ENCODE measurements around the gene TNKS1BP1. TPM values are rescaled to one million over a fixed set of nuclear protein-coding genes. Genes with fewer than 3 reads are reported as not detected.

TNKS1BP1 gene
- total and polyA plus RNA-seq, 9 of the 15 experiments (the other 6 are each of a cell fraction or from before 2014, with no cell fraction given), result 1.1 to 47.2 (median 10.9) TPM

DNA sequence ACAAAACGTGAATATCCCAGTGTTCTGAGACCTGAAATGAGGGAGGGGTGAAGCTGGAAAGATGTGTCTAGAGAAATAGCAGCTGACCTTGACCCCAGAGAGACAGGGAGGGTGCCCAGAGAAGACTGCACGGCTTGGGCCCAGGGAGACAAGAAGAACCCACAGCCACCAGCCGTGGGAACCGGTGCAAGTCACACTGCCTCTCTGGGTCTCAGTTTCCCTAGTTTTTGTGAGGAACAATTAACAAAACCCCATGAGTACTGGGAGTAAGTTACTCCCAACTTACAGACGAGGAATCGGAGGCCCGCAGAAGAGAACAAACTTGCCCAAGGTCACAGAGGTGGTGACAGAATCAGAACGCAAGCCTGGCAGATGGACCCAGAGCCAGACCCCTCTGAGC, 19.2 kb downstream of the TNKS1BP1 start (continued):
- TF ChIP-seq, protein P1, sequence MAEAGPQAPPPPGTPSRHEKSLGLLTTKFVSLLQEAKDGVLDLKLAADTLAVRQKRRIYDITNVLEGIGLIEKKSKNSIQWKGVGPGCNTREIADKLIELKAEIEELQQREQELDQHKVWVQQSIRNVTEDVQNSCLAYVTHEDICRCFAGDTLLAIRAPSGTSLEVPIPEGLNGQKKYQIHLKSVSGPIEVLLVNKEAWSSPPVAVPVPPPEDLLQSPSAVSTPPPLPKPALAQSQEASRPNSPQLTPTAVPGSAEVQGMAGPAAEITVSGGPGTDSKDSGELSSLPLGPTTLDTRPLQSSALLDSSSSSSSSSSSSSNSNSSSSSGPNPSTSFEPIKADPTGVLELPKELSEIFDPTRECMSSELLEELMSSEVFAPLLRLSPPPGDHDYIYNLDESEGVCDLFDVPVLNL (CRISPR knock-in tag; IDR thresholded peaks at IDR 0.05; ENCODE audit: low read depth), result no peak
- TF ChIP-seq TCFL5 (CRISPR knock-in tag; conservative IDR thresholded peaks at IDR 0.05) (no peak), ZNF133 (CRISPR knock-in tag; IDR thresholded peaks at IDR 0.05) (no peak), KLF16 (IDR thresholded peaks at IDR 0.05) (no peak), RB1 (IDR thresholded peaks at IDR 0.05; ENCODE audit: low read depth) (no peak), MTA1 (IDR thresholded peaks at IDR 0.05; ENCODE audit: borderline replicate concordance) (no peak), FOXK2 (conservative IDR thresholded peaks at IDR 0.05 in 1 of 2, IDR thresholded peaks at IDR 0.05 in 1 of 2; ENCODE audit: low read depth in 2 of 2) (no peak)
- TF ChIP-seq, protein P2, sequence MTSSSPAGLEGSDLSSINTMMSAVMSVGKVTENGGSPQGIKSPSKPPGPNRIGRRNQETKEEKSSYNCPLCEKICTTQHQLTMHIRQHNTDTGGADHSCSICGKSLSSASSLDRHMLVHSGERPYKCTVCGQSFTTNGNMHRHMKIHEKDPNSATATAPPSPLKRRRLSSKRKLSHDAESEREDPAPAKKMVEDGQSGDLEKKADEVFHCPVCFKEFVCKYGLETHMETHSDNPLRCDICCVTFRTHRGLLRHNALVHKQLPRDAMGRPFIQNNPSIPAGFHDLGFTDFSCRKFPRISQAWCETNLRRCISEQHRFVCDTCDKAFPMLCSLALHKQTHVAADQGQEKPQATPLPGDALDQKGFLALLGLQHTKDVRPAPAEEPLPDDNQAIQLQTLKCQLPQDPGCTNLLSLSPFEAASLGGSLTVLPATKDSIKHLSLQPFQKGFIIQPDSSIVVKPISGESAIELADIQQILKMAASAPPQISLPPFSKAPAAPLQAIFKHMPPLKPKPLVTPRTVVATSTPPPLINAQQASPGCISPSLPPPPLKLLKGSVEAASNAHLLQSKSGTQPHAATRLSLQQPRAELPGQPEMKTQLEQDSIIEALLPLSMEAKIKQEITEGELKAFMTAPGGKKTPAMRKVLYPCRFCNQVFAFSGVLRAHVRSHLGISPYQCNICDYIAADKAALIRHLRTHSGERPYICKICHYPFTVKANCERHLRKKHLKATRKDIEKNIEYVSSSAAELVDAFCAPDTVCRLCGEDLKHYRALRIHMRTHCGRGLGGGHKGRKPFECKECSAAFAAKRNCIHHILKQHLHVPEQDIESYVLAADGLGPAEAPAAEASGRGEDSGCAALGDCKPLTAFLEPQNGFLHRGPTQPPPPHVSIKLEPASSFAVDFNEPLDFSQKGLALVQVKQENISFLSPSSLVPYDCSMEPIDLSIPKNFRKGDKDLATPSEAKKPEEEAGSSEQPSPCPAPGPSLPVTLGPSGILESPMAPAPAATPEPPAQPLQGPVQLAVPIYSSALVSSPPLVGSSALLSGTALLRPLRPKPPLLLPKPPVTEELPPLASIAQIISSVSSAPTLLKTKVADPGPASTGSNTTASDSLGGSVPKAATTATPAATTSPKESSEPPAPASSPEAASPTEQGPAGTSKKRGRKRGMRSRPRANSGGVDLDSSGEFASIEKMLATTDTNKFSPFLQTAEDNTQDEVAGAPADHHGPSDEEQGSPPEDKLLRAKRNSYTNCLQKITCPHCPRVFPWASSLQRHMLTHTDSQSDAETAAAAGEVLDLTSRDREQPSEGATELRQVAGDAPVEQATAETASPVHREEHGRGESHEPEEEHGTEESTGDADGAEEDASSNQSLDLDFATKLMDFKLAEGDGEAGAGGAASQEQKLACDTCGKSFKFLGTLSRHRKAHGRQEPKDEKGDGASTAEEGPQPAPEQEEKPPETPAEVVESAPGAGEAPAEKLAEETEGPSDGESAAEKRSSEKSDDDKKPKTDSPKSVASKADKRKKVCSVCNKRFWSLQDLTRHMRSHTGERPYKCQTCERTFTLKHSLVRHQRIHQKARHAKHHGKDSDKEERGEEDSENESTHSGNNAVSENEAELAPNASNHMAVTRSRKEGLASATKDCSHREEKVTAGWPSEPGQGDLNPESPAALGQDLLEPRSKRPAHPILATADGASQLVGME (CRISPR knock-in tag; IDR thresholded peaks at IDR 0.05), result no peak

All from K562 (cell line).